Activated T-cell treated with anti-CD3 and anti-CD28 coated beads, Interleukin-2, amount 50 U/mL, for 72 hours (primary cell): Measurements from ENCODE around the gene ANKRD65. TPM values are rescaled to one million over a fixed set of nuclear protein-coding genes. Genes with fewer than 3 reads are reported as not detected.
A peak's percentile ranks its signal among the peaks of the same experiment; 100 is the strongest.

Source experiments
- ATAC-seq, 2 donors: fragments of 150-1000 bp; cut with Tn5 transposase; replicated peaks in 1 of 2; 2 replicates each; pipeline ENCODE4 v1.10.0; 2021; ENCODE audit warnings: moderate library complexity in 2 of 2, mild to moderate bottlenecking in 1 of 2
- DNase-seq, 2 donors: peaks; one replicate each; pipeline ENCODE4 v3.0.0; 2021 to 2022; ENCODE audit warnings: mixed read lengths in 1 of 2
- H3K27ac Mint-ChIP-seq: one replicate; pipeline ENCODE4 v1.8.0; 2022; ENCODE audit warnings: mild to moderate bottlenecking, moderate library complexity, mixed read lengths
- H3K27me3 Mint-ChIP-seq: one replicate; pipeline ENCODE4 v1.8.0; 2022; ENCODE audit warnings: low read depth, mixed read lengths
- H3K36me3 Mint-ChIP-seq, 2 donors: one replicate each; pipeline ENCODE4 v1.8.0; 2022; ENCODE audit warnings: mixed read lengths in 2 of 2, mild to moderate bottlenecking in 1 of 2; ENCODE audit not compliant: insufficient read depth in 2 of 2
- H3K4me1 Mint-ChIP-seq: one replicate; pipeline ENCODE4 v1.8.0; 2022; ENCODE audit warnings: low read depth, mixed read lengths
- H3K4me3 Mint-ChIP-seq, 2 donors: one replicate each; pipeline ENCODE4 v1.8.0; 2022; ENCODE audit warnings: mild to moderate bottlenecking in 2 of 2, mixed read lengths in 2 of 2, moderate library complexity in 2 of 2
- H3K9me3 Mint-ChIP-seq, 2 donors: one replicate each; pipeline ENCODE4 v1.8.0; 2022; ENCODE audit warnings: mixed read lengths in 2 of 2
- total RNA-seq, 2 donors: library from RNA; stranded (reverse); gene quantifications; one replicate each; pipeline ENCODE4 v1.2.3, GENCODE V29; 2022

The ANKRD65 gene
- total RNA-seq, 2 donors from 2014 or later = 0.17 TPM; not detected in 1

GRCh38 chr1:1437904-1438376 lies 16.9 kb upstream of the ANKRD65 start:
- DNase-seq = no peak
- Mint-ChIP-seq H3K4me1 (peaks cover 6% of the 10 kb centered on the region), H3K27me3 (peaks cover 11% of the 10 kb centered on the region), H3K9me3 (no peaks in the 10 kb centered on the region), H3K36me3 (no peaks in the 10 kb centered on the region), H3K27ac (no peak overlapping the region), H3K4me3 (no peak overlapping the region)
- no peak for ATAC-seq

GRCh38 chr1:1437033-1437903 lies 16.2 kb upstream of the ANKRD65 start:
- Mint-ChIP-seq H3K27me3 (peaks cover 11% of the 10 kb centered on the region), H3K4me1 (peaks cover 6% of the 10 kb centered on the region), H3K36me3 (no peaks in the 10 kb centered on the region), H3K27ac (no peak overlapping the region), H3K9me3 (no peaks in the 10 kb centered on the region), H3K4me3 (no peak overlapping the region)
- DNase-seq (no peak), ATAC-seq (no peak)

GRCh38 chr1:1436630-1437032 lies 15.6 kb upstream of the ANKRD65 start:
- ATAC-seq (no peak), DNase-seq (no peak)
- H3K27me3 Mint-ChIP-seq = peaks cover 11% of the 10 kb centered on the region

GRCh38 chr1:1435911-1436629 lies 15.0 kb upstream of the ANKRD65 start:
- ATAC-seq (no peak), DNase-seq (no peak)
- H3K36me3 Mint-ChIP-seq = no peaks in the 10 kb centered on the region
- peak overlapping the region; percentile 73 to 74 for H3K4me3 Mint-ChIP-seq
- no peaks in the 10 kb centered on the region for H3K9me3 Mint-ChIP-seq
- peaks cover 11% of the 10 kb centered on the region for H3K27me3 Mint-ChIP-seq
- H3K27ac Mint-ChIP-seq = no peak overlapping the region
- H3K4me1 Mint-ChIP-seq = peaks cover 6% of the 10 kb centered on the region

More at GRCh38 chr1:1436630-1437032, 15.6 kb upstream of the ANKRD65 start:
- H3K27ac Mint-ChIP-seq = no peak overlapping the region
- H3K36me3 Mint-ChIP-seq = no peaks in the 10 kb centered on the region
- no peaks in the 10 kb centered on the region for H3K9me3 Mint-ChIP-seq
- peak overlapping the region; percentile 73 to 74 for H3K4me3 Mint-ChIP-seq
- peaks cover 6% of the 10 kb centered on the region for H3K4me1 Mint-ChIP-seq

- peak; percentile 78 to 80 for ATAC-seq
- DNase-seq = peak; percentile 77 to 84
- Mint-ChIP-seq H3K9me3 (no peaks in the 10 kb centered on the region), H3K4me3 (peak within 1 kb of the TSS; percentile 74 to 82), H3K27ac (no peak within 1 kb of the TSS), H3K4me1 (no peaks in the 10 kb centered on the region), H3K36me3 (no peaks in the 10 kb centered on the region), H3K27me3 (peaks cover 11% of the 10 kb centered on the region)
Observed at GRCh38 chr1:1435106-1435903, 14.2 kb upstream of the ANKRD65 start, which contains the start of gene VWA1. TSS of gene VWA1 (plus strand) at chr1:1435690. CDS start at chr1:1435749, 59 bp downstream.

GRCh38 chr1:1434824-1435105 lies 13.7 kb upstream of the ANKRD65 start:
- H3K27me3 Mint-ChIP-seq = peaks cover 11% of the 10 kb centered on the region
- ATAC-seq = no peak
- peak overlapping the region; percentile 66 to 82 for H3K4me3 Mint-ChIP-seq
- no peaks in the 10 kb centered on the region for H3K36me3 Mint-ChIP-seq
- H3K9me3 Mint-ChIP-seq = no peaks in the 10 kb centered on the region
- no peak overlapping the region for H3K27ac Mint-ChIP-seq
- DNase-seq = no peak
- H3K4me1 Mint-ChIP-seq = no peaks in the 10 kb centered on the region

GRCh38 chr1:1434131-1434823 lies 13.2 kb upstream of the ANKRD65 start:
- Mint-ChIP-seq H3K27me3 (peaks cover 11% of the 10 kb centered on the region), H3K27ac (no peak overlapping the region), H3K36me3 (no peaks in the 10 kb centered on the region), H3K9me3 (no peaks in the 10 kb centered on the region), H3K4me1 (no peaks in the 10 kb centered on the region), H3K4me3 (peak overlapping the region; percentile 39 to 82)
- DNase-seq = peak in 1 of 2 donors; percentile 21
- ATAC-seq = no peak

GRCh38 chr1:1433804-1434130 lies 12.7 kb upstream of the ANKRD65 start:
- DNase-seq = peak; percentile 64 to 72
- no peak overlapping the region for H3K27ac Mint-ChIP-seq
- H3K27me3 Mint-ChIP-seq = peaks cover 14% of the 10 kb centered on the region
- H3K4me1 Mint-ChIP-seq = no peaks in the 10 kb centered on the region
- peak overlapping the region; percentile 39 to 82 for H3K4me3 Mint-ChIP-seq
- no peaks in the 10 kb centered on the region for H3K36me3 Mint-ChIP-seq
- ATAC-seq = peak; percentile 75 to 77
- no peaks in the 10 kb centered on the region for H3K9me3 Mint-ChIP-seq

GRCh38 chr1:1432951-1433803 lies 12.1 kb upstream of the ANKRD65 start:
- peaks cover 20% of the 10 kb centered on the region for H3K27me3 Mint-ChIP-seq

GRCh38 chr1:1432274-1432950 lies 11.3 kb upstream of the ANKRD65 start:
- H3K4me1 Mint-ChIP-seq = no peaks in the 10 kb centered on the region
- no peaks in the 10 kb centered on the region for H3K9me3 Mint-ChIP-seq
- ATAC-seq = no peak
- DNase-seq = no peak
- H3K4me3 Mint-ChIP-seq = no peak overlapping the region
- H3K27me3 Mint-ChIP-seq = peaks cover 21% of the 10 kb centered on the region
- no peak overlapping the region for H3K27ac Mint-ChIP-seq
- H3K36me3 Mint-ChIP-seq = peaks cover 2% of the 10 kb centered on the region in 2 donors

More at GRCh38 chr1:1432951-1433803, 12.1 kb upstream of the ANKRD65 start:
- Mint-ChIP-seq H3K27ac (no peak overlapping the region), H3K36me3 (peaks cover 2% of the 10 kb centered on the region in 2 donors), H3K4me3 (peak overlapping the region; percentile 39 to 82), H3K9me3 (no peaks in the 10 kb centered on the region), H3K4me1 (no peaks in the 10 kb centered on the region)
- no peak for DNase-seq
- no peak for ATAC-seq

GRCh38 chr1:1431845-1432273 lies 10.8 kb upstream of the ANKRD65 start:
- DNase-seq (no peak), ATAC-seq (no peak)
- Mint-ChIP-seq H3K4me1 (no peaks in the 10 kb centered on the region), H3K9me3 (no peaks in the 10 kb centered on the region), H3K27me3 (peaks cover 21% of the 10 kb centered on the region), H3K4me3 (no peak overlapping the region), H3K36me3 (peaks cover 2% of the 10 kb centered on the region in 2 donors), H3K27ac (no peak overlapping the region)
